Activated CD4-positive, CD25-positive, alpha-beta regulatory T cell treated with anti-CD3 and anti-CD28 coated beads, Interleukin-2, amount 50 U/mL, for 16 hours (primary cell): ENCODE results near the gene OPRM1.
"Not testable (repeated sequence)": the region's sequence is repeated elsewhere in the genome, so short reads cannot be mapped to it uniquely, and the experiment has no call there.

Experiments used
- DNase-seq: peaks from one replicate; pipeline ENCODE4 v3.0.0-alpha.2; 2020; ENCODE audit warnings: low read depth, low spot score

OPRM1 gene

GRCh38 chr6:154039231-154039842, at the start of gene OPRM1:
Gene OPRM1, plus strand, starts transcription at chr6:154039240. Its CDS starts 305 bp downstream, at chr6:154039545.
- DNase-seq, result no peak

GRCh38 chr6:153989989-153990388, 49.1 kb upstream of the OPRM1 start:
- DNase-seq, result no peak

DNA sequence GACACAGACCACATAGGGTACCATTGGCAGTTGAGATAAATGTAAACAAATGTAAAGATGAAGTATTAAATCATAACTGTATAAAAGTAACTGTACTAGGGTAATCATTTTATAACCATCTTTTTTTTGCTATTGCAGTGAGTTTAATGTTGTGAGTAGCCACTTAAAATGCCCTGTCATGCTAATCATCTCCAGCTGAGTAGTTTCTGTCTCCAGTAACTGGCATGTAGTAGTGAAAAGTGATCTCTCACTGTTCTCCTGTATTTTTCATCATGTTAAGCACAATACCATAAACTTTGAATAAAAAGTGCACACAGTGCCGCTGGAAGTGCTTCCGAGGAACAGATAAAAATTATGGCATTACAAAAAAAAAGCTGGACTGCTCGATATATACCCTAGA, 45.0 kb upstream of the OPRM1 start:
- no peak for DNase-seq

GRCh38 chr6:153994811-153995210, 44.2 kb upstream of the OPRM1 start:
- no peak for DNase-seq

- no peak for DNase-seq
Measured at GRCh38 chr6:153997221-153997620, 41.8 kb upstream of the OPRM1 start.

- no peak for DNase-seq
Measured at GRCh38 chr6:154001494-154002285, 37.4 kb upstream of the OPRM1 start.

GRCh38 chr6:154002894-154003293, 36.1 kb upstream of the OPRM1 start:
- DNase-seq, result no peak

DNA sequence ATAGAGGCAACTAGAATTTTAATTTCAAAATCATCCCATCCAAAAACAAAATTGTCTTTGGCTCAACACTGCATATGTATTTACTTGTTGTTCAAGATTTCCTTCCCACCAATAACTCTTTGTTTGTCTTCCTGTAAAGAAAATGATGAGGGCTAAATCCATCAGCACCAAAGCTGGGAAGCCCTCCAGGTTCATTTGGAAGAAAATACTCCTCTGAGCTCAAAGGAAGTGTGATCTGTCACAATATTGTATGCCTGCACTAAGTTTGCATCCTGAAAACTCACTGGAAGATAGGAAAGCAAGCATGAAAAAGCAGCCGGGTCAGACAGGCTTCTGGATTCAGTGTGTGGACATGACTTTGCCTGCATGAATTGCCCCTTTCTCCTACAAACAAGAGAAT, 28.7 kb upstream of the OPRM1 start:
- DNase-seq, result no peak

DNA sequence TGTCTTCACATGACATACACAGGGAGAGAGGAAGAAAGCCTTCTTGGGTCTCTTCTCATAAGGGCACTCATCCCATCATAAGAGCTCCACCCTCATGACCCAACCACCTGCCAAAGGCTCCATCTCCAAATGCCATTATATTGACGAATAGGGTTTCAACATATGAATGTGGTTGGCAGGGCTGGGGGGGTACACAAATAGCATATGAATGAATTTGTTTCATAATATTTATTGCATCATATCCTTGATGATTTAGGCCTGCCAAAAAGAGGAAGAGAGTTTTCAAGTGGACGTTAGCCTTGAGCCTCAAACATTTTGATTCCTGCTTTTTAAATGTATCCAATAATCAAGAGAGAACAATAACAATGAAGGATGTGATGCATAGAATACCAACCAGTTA, 26.2 kb upstream of the OPRM1 start:
- DNase-seq, result no peak

- DNase-seq, result no peak
Measured at GRCh38 chr6:154017786-154018185, 21.3 kb upstream of the OPRM1 start.

DNA sequence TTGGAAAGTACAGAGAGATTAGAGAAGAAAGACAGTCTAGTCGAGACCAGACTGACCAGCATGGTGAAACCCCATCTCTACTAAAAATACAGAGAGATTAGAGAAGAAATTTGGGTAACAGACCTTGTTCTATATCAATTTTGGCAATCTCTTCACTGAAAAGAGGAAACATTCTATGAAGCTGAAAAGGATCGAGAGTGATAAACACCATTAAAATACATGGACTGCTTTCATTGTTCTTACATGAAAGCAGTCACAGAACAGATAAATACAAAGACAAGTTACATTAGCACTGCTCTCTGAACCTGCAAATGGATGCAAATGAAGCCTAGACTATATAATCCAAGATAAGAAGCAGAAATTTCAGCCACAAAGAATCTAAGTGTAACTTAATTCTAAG, 8.4 kb upstream of the OPRM1 start:
- no peak for DNase-seq

- DNase-seq, result no peak
Measured at GRCh38 chr6:154041001-154041400, 2.0 kb downstream of the OPRM1 start.

DNA sequence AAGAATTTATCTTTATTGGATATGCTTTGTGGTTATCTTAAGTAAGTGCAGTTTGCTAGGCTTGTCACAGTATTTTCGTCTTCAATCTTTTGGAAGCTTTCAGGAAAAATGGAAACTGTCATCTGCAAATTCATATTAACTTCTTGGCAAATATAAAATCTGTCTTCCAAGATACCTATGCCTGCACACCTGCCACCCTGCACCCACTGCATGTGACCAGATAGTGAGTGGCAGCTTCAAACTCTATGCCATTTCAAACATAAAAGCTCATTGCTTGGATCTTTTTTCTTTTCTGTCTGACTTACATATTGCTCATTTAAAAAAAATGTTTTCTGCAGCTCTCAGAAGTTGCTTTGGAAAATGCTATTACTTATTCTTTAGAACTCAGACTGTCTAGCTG, 14.1 kb downstream of the OPRM1 start:
- no peak for DNase-seq

DNA sequence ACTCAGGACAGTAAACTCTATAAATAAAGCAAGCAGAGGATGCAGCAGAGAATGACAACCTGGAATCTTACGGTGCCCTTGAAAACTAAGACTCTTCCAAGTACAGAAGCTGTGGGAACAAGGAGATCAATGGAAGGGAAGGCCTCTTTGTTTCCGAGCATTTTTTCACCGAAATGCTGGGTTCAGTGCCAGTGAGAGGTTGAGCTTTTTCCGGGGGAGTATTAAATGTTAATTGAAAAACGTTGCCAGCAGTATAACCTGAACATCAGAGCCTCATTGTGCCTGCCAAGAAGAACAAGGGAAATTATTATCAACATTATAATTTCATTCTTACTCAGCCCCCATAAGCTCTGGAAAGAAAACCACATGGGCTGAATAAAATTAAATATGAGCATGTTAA, 17.5 kb downstream of the OPRM1 start:
- DNase-seq, result no peak

GRCh38 chr6:154057098-154057497, 18.1 kb downstream of the OPRM1 start:
- DNase-seq, result no peak

- no peak for DNase-seq
Measured at GRCh38 chr6:154058963-154059680, 20.1 kb downstream of the OPRM1 start.

GRCh38 chr6:154060076-154060475, 21.0 kb downstream of the OPRM1 start:
- DNase-seq, result no peak

DNA sequence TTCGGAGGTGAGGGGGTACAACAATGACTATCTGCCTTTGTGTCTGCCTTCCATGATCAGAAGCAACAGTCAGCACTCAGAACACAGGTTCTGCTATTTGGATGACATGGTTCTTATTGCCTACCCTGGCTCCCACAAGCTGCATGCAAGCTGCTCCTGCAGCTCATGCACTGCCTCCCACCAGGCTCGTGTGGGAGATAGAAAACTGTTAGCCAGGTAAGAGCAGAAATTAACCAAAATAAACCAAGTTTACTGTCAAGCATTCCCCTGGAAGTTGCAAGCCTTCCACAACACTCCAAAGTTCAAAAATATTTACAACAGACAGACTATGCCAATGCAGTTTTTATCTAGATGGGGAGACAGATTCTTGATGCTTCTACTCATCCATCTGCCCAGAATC, 31.0 kb downstream of the OPRM1 start:
- DNase-seq, result no peak

DNA sequence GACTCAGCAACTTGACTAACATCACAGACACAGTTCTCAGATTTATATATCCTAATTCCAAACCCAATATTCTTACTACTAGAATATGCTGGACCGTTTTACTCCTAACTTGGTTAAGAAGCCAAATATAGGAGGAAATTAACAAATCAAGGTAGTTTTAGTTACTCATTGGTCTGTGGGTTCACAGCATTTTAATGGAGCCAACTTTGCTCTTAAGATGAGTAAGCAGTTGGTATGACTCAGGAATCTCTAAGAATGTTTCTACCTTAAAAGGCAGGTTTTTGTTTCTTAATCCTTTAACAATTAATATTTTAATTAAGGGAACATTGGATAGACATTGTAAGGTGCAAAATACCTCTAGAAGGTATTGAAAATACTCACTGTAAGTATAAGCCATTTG, 31.6 kb downstream of the OPRM1 start:
- no peak for DNase-seq

DNA sequence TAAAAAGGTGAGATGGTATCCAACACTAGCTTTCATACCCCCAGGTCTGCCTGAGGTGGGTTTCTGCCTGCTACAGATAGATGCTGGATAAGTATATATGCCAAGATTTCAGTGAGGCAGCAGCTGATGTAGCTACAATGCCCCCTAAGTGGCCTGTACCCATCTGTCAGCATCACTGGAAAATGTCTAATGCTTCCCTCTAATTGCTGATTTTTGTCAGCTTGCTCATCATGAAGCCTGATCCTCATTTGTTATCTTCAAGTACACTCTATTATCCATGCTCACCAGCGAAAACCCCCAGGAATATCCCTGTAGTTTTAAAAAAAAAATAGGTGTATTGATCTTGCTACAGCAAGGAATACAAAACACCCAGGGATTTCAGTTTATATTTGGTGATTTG, 32.2 kb downstream of the OPRM1 start:
- no peak for DNase-seq

GRCh38 chr6:154071711-154072110, 32.7 kb downstream of the OPRM1 start:
- DNase-seq, result no peak

GRCh38 chr6:154078596-154078995, 39.6 kb downstream of the OPRM1 start:
- DNase-seq, result not testable (repeated sequence)
